HFF-Myc (cell line): Measurements from ENCODE around the gene FOXN3.

Experiments used
- DNase-seq: peaks from one replicate; pipeline ENCODE4 v3.0.0-alpha.2; 2011; ENCODE audit warnings: low read depth; ENCODE audit errors: extremely low read depth
- H3K4me3 ChIP-seq: replicated peaks from 2 replicates; pipeline ENCODE4 v1.5.1; 2011; ENCODE audit warnings: low read depth, mild to moderate bottlenecking, control low read depth, low read length
- TF ChIP-seq, protein P1 (sequence below): IDR thresholded peaks from 2 replicates; pipeline ENCODE4 v1.5.1; 2012; ENCODE audit warnings: mild to moderate bottlenecking, low read depth, low read length, control low read depth; ENCODE audit errors: missing control alignments

The FOXN3 gene

DNA sequence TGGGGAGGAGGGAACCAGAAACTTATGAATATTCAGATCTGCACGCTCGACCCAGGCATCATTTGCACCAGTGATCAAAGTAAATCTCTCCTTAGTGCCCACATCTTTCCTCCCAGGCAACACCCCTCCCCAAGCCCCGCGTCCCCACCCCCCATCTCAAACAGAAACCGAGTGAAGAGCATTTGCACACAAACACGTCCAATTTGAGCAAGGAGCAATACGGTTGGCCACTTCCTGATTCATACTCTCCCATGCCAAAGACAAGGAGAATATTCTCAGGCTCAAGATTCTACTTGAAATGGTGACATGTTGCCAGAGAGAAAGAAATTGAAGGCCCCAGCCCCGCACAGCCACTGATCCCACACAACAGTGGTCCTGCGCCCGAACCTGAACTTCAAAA lies 7.1 kb downstream of the FOXN3 start:
- H3K4me3 ChIP-seq, result no peak overlapping the region
- no peak for DNase-seq
- TF ChIP-seq, protein P1, sequence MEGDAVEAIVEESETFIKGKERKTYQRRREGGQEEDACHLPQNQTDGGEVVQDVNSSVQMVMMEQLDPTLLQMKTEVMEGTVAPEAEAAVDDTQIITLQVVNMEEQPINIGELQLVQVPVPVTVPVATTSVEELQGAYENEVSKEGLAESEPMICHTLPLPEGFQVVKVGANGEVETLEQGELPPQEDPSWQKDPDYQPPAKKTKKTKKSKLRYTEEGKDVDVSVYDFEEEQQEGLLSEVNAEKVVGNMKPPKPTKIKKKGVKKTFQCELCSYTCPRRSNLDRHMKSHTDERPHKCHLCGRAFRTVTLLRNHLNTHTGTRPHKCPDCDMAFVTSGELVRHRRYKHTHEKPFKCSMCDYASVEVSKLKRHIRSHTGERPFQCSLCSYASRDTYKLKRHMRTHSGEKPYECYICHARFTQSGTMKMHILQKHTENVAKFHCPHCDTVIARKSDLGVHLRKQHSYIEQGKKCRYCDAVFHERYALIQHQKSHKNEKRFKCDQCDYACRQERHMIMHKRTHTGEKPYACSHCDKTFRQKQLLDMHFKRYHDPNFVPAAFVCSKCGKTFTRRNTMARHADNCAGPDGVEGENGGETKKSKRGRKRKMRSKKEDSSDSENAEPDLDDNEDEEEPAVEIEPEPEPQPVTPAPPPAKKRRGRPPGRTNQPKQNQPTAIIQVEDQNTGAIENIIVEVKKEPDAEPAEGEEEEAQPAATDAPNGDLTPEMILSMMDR, result no peak

DNA sequence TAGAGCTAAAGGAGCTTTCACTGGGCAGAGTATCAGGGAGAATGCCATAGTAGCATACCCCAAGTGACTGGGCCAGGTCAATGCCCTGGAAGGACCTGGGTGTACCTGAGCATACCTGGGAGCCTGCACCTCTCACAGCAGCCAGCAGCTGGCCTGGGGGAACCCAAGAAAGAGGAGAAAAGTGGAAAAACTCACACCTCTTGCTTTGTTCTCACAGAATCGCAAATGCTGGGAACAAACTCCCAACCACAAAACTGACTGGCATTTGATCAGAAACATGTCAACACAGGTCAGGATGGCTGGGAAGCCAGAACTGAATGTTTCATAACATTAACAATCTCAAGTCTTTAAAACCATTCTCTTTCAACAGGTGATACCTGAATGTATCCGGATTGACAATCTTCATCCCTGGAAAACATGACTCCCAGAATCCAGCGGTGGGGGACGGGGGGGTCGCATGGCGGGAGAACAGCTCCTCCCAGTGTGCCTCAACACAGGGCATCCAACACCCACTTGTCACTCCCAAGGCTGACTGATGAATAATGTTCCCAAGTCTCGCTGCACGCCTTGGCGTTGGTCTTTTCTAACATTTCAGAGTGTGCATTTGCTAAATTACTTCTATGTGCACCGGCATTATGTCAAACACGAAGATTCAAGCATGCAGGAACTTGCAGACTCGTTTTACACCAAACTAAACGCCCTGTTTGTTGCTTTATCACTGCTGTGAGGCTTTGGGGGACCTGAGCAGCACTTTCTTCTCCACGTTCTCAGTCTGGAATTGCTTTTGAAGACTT lies 7.9 kb downstream of the FOXN3 start:
- no peak for DNase-seq
- TF ChIP-seq, protein P1, result no peak
- no peak overlapping the region for H3K4me3 ChIP-seq

DNA sequence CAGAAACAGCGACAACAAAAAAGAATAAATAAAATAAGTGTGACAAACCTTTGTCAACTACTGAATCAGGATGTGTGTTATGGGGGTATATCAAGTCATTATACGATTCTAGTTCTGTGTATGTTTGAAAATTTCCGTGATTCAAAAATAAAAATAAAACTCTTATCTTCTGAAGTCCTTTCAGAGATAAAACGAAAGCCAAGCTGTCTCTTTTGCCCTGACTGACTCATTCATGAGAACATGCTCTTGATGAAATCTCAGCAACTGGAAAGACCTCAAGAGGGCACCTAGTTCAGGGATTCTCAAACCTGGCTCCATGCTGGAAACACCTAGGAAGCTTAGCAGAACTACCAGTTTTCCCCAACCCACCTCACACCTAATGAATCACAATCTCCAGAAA lies 9.2 kb downstream of the FOXN3 start:
- DNase-seq, result no peak
- TF ChIP-seq, protein P1, result no peak
- H3K4me3 ChIP-seq, result no peak overlapping the region

DNA sequence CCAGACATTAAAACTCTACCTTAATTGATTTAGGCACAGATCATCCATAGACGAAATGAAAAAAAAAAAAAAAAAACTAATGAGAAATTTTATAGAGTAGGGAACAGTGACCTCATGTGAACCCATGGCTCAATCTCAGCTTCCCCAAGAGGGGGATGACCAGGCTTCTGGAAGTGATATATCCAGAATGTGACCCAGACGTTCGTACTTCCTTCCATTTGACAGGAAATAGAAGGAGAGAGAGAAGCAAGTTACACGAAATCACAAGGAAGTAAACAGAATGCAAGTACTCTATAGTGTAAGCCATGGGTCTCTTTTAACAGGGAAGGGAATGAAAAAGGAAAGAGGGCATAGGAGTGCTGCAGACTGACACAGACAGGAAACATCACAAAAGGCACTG lies 10.1 kb downstream of the FOXN3 start:
- H3K4me3 ChIP-seq, result no peak overlapping the region
- DNase-seq, result no peak
- TF ChIP-seq, protein P1, result no peak

DNA sequence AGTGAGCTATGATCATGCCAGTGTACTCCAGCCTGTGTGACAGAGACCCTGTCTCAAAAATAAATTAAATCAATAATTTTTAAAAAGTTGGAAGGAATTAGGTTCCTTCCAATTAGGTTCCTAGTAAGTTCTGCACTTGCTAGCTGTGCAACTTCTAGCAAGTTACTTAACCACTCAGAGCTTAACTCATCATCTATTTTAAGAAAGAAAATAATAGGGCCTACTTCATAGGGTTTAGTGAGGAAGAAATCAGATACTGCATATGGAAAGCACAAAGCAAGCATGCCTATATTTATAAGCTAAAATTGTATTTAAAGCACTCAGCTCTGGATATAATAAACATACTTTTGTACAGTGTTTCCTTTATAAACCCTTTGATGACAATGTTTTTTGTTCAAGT lies 10.7 kb downstream of the FOXN3 start:
- H3K4me3 ChIP-seq, result no peak overlapping the region
- DNase-seq, result no peak
- TF ChIP-seq, protein P1, result no peak

DNA sequence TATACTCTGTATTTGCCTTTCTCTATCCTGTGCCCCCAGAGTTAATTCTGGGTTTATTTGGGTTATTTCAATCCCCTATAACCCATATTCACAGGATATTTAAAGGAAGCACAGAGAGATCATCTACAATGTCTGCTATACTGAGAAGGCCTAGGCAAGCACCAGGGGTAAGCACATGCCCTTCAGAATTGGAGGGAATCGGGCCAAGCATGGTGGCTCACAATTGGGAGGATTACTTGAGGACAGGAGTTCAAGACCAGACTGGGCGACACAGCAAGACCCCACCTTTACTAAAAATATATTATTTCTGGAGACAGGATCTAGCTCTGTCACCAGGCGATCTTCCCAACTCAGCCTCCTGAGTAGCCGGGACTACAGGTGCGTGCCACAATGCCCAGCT lies 11.3 kb downstream of the FOXN3 start:
- no peak for DNase-seq
- H3K4me3 ChIP-seq, result no peak overlapping the region
- TF ChIP-seq, protein P1, result no peak

DNA sequence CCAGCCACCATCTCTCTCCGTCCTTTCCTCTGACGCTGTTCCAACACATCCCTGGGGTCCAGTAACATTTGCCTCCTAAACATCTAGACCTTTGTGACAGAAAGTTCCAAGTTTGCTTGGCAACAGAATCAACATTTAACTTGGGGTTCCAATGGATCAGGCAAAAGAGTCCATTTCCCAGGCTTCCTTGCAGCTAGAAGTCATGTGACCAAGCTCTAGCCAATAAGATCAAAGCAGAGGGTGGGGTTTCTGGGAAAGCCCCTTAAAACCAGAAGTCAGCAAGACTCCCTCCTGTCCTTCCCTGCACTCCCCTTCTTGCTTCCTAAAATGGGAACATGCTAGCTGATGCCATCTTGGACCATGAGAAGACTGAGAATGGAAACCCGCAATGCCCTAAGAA lies 14.7 kb downstream of the FOXN3 start:
- DNase-seq, result no peak
- no peak overlapping the region for H3K4me3 ChIP-seq

More for the DNA sequence above, 14.7 kb downstream of the FOXN3 start:
- TF ChIP-seq, protein P1, result no peak
